GM19463 (cell line): ENCODE measurements around the gene SPRYD7.
"Not testable (repeated sequence)": the region's sequence is repeated elsewhere in the genome, so short reads cannot be mapped to it uniquely, and the experiment has no call there.

Experiments
- ATAC-seq: cut with Tn5 transposase; IDR thresholded peaks from one replicate; pipeline ENCODE4 v1.9.1; 2021; ENCODE audit warnings: mild to moderate bottlenecking, moderate library complexity; ENCODE audit not compliant: unreplicated experiment

SPRYD7 gene

DNA sequence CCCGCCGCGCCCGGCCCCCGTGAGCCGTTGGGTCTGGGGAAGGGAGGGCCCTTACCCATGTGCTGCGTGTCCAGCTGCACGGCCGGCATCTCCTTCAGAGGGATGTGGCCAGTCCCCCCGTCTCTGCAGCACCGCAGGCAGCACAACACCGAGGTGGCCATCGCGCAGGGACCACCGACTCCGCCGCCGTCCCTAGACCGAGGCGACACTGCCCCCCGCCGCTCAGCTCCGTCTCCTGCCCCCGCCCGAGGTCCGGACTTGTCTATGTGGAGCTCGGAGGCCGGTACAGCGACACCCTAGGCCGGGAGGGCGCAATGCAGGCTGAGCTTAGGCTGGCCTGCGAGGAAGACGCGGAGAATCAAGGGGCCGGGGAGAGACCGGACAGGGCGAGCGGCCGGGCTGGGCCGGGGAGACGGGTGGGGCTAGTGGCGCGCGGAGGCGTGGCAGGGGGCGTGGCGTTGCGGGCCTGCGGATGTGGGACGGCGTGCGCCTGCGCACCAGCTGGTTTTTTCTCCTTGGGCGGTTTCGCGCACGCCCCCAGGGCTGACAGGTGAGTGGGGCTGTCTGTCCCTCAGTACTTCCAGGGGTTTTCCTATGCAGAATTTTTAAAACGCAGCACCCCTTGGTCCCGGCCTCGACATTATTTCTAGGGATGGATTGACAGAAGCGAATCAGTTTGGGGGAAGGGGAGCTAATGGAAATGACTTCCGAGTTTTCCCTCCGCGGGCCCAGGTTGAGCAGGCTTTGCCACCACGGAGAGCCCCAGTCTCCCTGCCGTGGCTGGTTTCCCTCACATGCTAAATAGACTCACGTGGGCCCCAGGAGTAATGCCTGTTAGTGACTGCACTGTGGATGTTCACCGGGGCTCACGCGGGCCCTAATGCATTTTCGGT lies at the start of gene SPRYD7:
Gene SPRYD7 (minus strand): TSS at position 266 of the 893 bp plus-strand sequence. CDS start 105 bp downstream, at position 161.
- ATAC-seq, result peak; percentile 97

- ATAC-seq, result no peak
Measured at GRCh38 chr13:49985129-49985528, 49.0 kb upstream of the SPRYD7 start.

DNA sequence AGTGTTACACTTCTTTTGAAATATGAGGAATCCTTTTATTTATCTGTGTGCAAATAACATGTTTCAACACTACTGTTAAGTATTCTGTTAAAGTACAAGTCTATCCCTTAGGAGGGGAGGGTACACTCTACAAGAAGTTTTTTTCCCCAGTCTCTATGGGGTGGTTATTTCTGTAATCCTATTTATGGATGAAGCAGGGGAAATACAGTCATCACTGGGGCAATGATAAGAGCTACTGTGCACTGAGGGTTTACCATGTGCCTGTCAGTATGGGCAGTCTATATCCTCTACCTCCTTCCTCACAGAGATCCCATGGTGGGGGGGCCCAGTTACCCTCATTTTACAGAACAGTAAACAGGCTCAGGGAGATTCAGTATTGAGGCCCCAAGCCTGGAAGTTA lies 44.1 kb upstream of the SPRYD7 start:
- ATAC-seq, result no peak

DNA sequence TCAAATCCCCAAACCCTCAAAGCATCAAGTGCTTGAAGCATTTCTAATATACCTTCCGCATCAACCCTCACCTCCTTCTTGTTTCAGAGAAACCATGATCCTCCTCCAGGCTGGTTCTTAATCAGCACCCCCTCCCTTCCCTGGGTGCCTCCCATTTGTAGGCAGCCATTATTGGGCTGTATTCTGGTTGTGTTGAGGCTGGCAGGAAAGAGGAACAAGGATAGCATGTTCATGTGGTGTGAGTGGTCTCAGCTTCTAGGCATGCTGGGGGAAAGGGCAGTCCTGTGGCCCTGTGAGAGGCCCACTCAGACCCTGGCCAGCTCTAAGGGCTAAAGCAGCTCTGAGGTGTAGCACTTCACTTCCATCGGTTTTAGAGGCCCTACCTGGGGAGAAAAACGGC lies 41.9 kb upstream of the SPRYD7 start:
- no peak for ATAC-seq

GRCh38 chr13:49976314-49977258 lies 40.4 kb upstream of the SPRYD7 start:
- peak; percentile 71 for ATAC-seq

DNA sequence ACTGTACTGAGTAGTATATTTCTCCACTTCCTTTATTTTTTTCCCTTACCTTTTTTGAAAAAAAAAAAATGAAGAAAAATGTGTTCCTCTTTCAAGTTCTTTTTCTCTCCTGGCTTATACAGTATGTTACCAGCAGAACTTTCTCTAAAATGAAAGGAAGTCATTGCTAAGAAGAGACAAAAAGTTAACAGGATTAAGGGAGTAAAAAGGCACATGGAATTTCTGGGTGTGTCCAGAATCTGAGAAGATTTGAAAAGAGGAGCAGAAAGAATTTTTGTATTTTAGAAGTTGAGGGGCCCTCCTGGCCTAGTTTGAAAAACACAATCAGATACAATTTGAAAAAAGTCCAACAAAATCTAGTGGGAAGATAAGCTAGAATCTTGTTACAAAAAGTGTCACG lies 39.7 kb upstream of the SPRYD7 start:
- ATAC-seq, result no peak

DNA sequence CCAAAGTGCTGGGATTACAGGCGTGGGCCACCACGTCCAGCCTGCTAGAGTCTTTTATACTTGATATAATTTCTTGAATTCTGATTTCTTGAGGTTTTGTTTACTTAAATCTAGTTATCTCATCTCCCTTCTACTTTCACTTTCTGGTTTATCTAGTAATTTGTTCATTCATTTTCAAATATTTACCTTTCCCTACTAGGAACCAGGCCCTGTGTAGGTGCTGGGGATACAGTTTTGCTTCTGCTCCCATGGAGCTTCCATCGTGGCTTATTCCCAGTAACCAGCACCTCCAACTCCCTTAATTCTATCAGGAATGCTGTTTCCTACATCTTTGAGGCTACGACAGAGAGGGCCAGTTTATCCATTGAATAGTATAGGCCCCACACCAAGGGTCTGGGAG lies 36.6 kb upstream of the SPRYD7 start:
- ATAC-seq, result no peak

GRCh38 chr13:49967456-49967855 lies 31.3 kb upstream of the SPRYD7 start:
- ATAC-seq, result no peak

GRCh38 chr13:49958321-49958720 lies 22.2 kb upstream of the SPRYD7 start:
- ATAC-seq, result no peak

GRCh38 chr13:49956131-49956530 lies 20.0 kb upstream of the SPRYD7 start:
- no peak for ATAC-seq

- ATAC-seq, result no peak
Measured at GRCh38 chr13:49954674-49955455, 18.7 kb upstream of the SPRYD7 start.

GRCh38 chr13:49953560-49953959 lies 17.4 kb upstream of the SPRYD7 start:
- ATAC-seq, result no peak

- no peak for ATAC-seq
Measured at GRCh38 chr13:49951754-49952535, 15.8 kb upstream of the SPRYD7 start.

DNA sequence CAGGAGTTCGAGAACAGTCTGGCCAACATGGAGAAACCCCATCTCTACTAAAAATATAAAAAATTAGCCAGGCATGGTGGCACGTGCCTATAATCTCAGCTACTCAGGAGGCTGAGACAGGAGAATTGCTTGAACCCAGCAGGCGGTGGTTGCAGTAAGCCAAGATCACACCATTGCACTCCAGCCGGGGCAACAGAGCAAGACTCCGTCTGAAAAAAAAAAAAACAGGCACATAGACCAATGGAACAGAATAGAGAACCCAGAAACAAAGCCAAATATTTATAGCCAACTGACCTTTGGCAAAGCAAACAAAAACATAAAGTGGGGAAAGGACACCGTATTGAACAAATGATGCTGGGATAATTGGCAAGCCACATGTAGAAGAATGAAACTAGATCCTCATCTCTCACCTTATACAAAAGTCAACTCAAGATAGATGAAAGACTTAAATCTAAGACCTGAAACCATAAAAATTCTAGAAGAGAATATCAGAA lies 12.7 kb upstream of the SPRYD7 start:
- ATAC-seq, result not testable (repeated sequence)

DNA sequence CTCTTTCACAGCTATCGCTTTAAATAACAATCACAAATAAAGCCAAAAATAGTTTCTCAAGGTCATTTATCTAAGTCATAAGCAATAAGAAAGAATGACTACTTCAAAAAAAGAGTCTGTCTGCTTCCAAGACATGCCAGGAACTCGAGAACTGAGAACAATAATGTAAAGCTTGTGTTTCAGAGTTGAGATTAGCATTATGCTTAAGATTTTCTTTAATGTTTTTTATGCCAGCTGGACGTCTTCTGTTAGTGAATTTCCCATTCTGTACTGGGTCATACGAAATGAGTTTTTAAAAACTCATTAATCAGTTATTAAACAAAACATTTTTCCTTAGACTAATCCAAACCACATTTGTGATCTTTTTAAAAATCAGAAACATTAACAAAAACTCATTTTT lies 3.2 kb upstream of the SPRYD7 start:
- no peak for ATAC-seq

DNA sequence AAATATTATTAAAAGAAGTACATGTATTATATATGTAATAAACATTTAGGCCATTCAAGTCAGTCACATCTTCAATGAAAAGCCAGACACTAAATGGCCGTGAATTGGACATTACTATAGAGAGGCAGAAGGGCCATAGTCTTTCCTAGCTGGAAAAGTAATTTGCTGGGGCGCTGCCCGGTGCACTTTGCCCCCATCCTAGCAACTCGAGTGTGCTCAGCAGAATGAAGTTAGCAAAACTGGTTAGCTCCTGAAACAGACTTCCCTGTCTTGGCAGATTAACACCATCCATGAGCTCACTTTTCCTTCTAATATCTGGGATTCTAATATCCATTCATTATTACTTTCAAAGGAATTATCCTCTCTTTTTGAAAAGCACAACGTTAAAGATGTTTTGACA lies 2.8 kb upstream of the SPRYD7 start:
- ATAC-seq, result no peak

DNA sequence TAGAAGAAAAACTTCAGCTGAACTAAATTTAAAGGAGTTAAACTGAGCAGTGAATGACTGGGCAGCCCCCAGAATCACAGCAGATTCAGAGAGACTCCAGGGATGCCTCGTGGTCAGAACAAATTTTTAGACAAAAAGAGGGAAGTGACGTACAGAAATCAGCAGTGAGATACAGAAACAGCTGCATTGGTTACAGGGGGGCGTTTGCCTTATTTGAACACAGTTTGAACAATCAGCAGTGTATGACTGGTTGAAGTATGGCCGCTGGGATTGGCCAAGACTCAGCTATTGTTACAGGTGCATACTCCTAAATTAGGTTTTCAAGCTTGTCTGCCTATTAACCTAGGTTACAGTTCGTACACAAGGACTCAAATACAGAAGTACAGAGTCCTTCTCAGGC lies 2.2 kb upstream of the SPRYD7 start:
- no peak for ATAC-seq

DNA sequence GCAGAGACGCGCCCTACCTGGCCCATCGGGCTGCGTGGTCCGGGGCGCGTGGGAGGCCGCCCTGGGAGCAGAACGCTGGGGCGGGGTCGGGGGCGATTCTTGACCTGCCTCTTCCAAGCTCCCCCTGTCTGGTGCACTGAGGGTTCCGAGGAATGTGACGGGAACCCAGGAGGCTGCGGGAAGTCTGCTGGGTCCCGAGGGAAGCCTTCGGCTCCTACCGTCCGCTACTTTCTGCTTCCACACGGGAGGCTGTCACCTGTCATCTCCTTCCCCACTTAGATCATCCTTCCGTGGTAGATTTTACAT lies 781 bp upstream of the SPRYD7 start:
- ATAC-seq, result peak; percentile 1

DNA sequence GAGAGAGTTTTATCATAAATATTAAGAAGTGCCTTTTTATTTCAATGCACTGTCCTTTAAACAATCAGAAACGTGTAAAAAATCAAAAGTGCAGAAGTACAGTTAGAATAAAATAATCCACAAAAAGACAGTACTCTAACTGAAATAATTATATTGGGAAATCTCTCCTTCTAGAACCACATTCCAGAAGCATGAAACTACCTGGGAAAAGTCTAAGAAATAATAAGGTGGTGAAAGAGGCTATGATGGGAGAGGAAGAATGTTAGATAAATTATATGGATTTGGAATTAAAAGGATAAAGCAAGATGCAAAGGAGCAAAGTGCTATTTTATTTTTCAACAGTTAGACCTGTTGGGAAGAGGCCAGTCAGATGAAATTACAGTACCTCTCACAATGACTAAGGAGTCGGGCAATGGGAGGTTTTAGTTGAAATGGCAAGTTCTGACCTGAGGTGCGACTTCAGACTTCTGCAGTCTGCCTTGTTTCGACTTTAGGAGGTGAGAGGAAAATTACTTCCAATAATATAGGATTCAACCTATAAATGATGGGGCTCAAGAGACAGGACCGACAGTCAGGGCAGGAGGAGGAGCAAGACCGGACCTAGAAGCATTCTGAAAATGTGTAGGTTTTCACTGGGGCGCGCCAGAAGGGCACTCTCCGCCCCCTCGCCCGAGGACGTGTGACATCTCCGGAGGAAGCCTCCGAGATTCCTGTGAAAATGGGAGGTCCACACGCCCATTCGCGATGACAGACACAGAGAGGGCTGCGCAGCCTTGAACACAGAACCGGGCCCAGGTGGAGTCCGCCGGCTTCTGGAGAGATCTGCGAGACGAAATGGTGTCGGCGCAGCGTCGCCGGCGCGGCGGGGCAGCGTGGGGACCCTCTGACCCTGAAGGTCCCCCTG lies 717 bp downstream of the SPRYD7 start:
- ATAC-seq, result peak; percentile 24
